HepG2 (cell line): ENCODE data around the gene PCDHB14. TPM values are rescaled to one million over a fixed set of nuclear protein-coding genes. Genes with fewer than 3 reads are reported as not detected.
"Not testable (repeated sequence)": the region's sequence is repeated elsewhere in the genome, so short reads cannot be mapped to it uniquely, and the experiment has no call there.

Experiments
- ATAC-seq: fragments of 200-7000 bp; cut with Tn5 transposase; 3 replicates; pipeline ENCODE4 v1.9.1; 2020; ENCODE audit warnings: mild to moderate bottlenecking, moderate library complexity
- BruUV-seq: library from RNA; stranded (reverse); fragments of 400-500 nt; replicated peaks from 2 replicates; lab custom pipeline; 2021; lab: Mats Ljungman, UMichigan
- CTCF ChIA-PET: fragments of 300-600 bp; formaldehyde crosslinking; extraction: SDS; loops from one replicate; lab custom pipeline; 2021; ENCODE audit warnings: low total read pairs, inconsistent platforms, low intra/inter-chr PET ratio; lab: Yijun Ruan, JAX
- POLR2A ChIA-PET: fragments of 350-600 bp; sonication (Branson Sonifier 250); formaldehyde crosslinking; loops from one replicate; lab custom pipeline; 2020; ENCODE audit warnings: antibody characterized with exemption, inconsistent platforms; lab: Yijun Ruan, JAX
- DNase-seq: peaks from one replicate; pipeline ENCODE4 v3.0.0-alpha.2; 2015; ENCODE audit warnings: low spot score
- FAIRE-seq: peaks from 3 replicates; lab custom pipeline; 2011; peaks lifted over from hg19 to GRCh38; lab: Jason Lieb, UNC
- H2AFZ ChIP-seq: one replicate; pipeline ENCODE4 v1.6.1; 2011; ENCODE audit warnings: low read length, inconsistent platforms
- H3K27ac ChIP-seq: fragments of 300-600 bp; 3 replicates; pipeline ENCODE4 v1.8.0; 2011; ENCODE audit warnings: mixed run types, mild to moderate bottlenecking, mixed read lengths, low read length, inconsistent platforms; ENCODE audit not compliant: insufficient read depth; ENCODE audit errors: extremely low read length
- H3K27me3 ChIP-seq, 2 experiments: fragments of 200-600 bp in 1 of 2; 2 replicates in 1 of 2; 3 replicates in 1 of 2; pipeline versions ENCODE4 v1.6.0 to v1.8.0; 2011; ENCODE audit warnings: low read length in 2 of 2, mild to moderate bottlenecking in 2 of 2, moderate library complexity in 2 of 2, inconsistent platforms in 1 of 2; ENCODE audit not compliant: insufficient read depth in 2 of 2, control insufficient read depth in 1 of 2
- H3K36me3 ChIP-seq, 2 experiments: fragments of 200-600 bp in 1 of 2; replicated peaks in 1 of 2; 2 replicates in 1 of 2; 3 replicates in 1 of 2; pipeline versions ENCODE4 v1.5.1 to v1.8.0; 2011; ENCODE audit warnings: low read length in 2 of 2, inconsistent platforms in 1 of 2; ENCODE audit not compliant: insufficient read depth in 2 of 2, control insufficient read depth in 1 of 2
- H3K4me1 ChIP-seq: 2 replicates; pipeline ENCODE4 v1.5.1; 2012; ENCODE audit warnings: low read length, inconsistent platforms; ENCODE audit not compliant: insufficient read depth
- H3K4me2 ChIP-seq: 2 replicates; pipeline ENCODE4 v1.6.0; 2011; ENCODE audit warnings: low read depth, low read length, inconsistent platforms
- H3K4me3 ChIP-seq, 3 experiments: fragments of 200-600 bp in 1 of 3; sonication (generic), shearing (Covaris generic) in 1 of 3; replicated peaks in 1 of 3; 2 replicates each; pipeline ENCODE4 v1.5.1; 2011 to 2016; ENCODE audit warnings: low read length in 3 of 3, inconsistent platforms in 2 of 3, low read depth in 2 of 3, mild to moderate bottlenecking in 2 of 3, control low read depth in 1 of 3, mixed read lengths in 1 of 3; ENCODE audit not compliant: insufficient read depth in 1 of 3
- H3K79me2 ChIP-seq: one replicate; pipeline ENCODE4 v1.6.1; 2011; ENCODE audit warnings: low read length, inconsistent platforms; ENCODE audit not compliant: insufficient read depth
- H3K9ac ChIP-seq: 2 replicates; pipeline ENCODE4 v1.6.0; 2011; ENCODE audit warnings: mild to moderate bottlenecking, low read depth, low read length, inconsistent platforms; ENCODE audit not compliant: insufficient read depth
- H3K9me3 ChIP-seq: 2 replicates; pipeline ENCODE4 v1.5.1; 2012; ENCODE audit warnings: mild to moderate bottlenecking, low read length
- H4K20me1 ChIP-seq: 2 replicates; pipeline ENCODE4 v1.6.0; 2011; ENCODE audit warnings: inconsistent platforms, mild to moderate bottlenecking, low read length, moderate library complexity; ENCODE audit not compliant: insufficient read depth
- ATF7 ChIP-seq, 2 experiments: fragments of 450-650 bp in 1 of 2; sonication (generic) in 1 of 2; formaldehyde crosslinking in 1 of 2; IDR thresholded peaks; 2 replicates each; pipeline versions ENCODE4 v1.4.0 to v1.6.1; 2016 to 2020; ENCODE audit warnings: antibody characterized with exemption in 1 of 2, mild to moderate bottlenecking in 1 of 2, missing genetic modification reagents in 1 of 2
- CEBPB ChIP-seq: IDR thresholded peaks from 2 replicates; pipeline ENCODE4 v1.6.1; 2011; ENCODE audit warnings: low read depth, low read length, improper control_type of control experiment, borderline replicate concordance
- ZNF616 ChIP-seq: sonication (generic); formaldehyde crosslinking; IDR thresholded peaks from 2 replicates; pipeline ENCODE4 v1.5.0; 2020; ENCODE audit warnings: low read depth, mild to moderate bottlenecking, missing genetic modification reagents
- whole genome bisulfite sequencing: methylation state at CpG from one replicate; pipeline ENCODE4 v1.1.6; 2017; ENCODE audit warnings: low lambda C conversion rate; 5-methylcytosine and 5-hydroxymethylcytosine counted together
- in situ Hi-C: cut with HindIII; loops from 2 replicates; pipeline ENCODE4 v1.10.0; 2017; ENCODE audit warnings: low pct_unique_long_range_greater_than_20kb; ENCODE audit not compliant: extremely low pct_ligation_motif_present
- intact Hi-C: fragments of 100-400 bp; cut with micrococcal nuclease; formaldehyde crosslinking; loops from one replicate; pipeline ENCODE4 v1.10.0; 2022; ENCODE audit not compliant: unreplicated experiment
- polyA plus RNA-seq, 8 experiments: library from polyadenylated mRNA; depleted of rRNA in 3 of 8; stranded (reverse) in 7 of 8; unstranded in 1 of 8; fragments of >200 nt; fragmentation: Illumina TruSeq in 4 of 8; extraction: Trizol in 4 of 8; gene quantifications; 2 replicates each; pipeline versions ENCODE4 v1.2.1 to v1.2.3, GENCODE V29; 2011 to 2016; ENCODE audit warnings: low read depth in 4 of 8, missing spikeins in 1 of 8, mixed read lengths in 1 of 8; ENCODE audit not compliant: insufficient read depth in 1 of 8
- total RNA-seq, 5 experiments: library from RNA; depleted of rRNA; stranded (reverse); fragments of >200 nt; fragmentation: Illumina TruSeq; extraction: Trizol; gene quantifications; 2 replicates each; pipeline ENCODE4 v1.2.3, GENCODE V29; 2016; ENCODE audit warnings: low read depth in 1 of 5
- TF ChIP-seq, protein P1 (sequence below): sonication (generic); formaldehyde crosslinking; IDR thresholded peaks from 2 replicates; pipeline ENCODE4 v1.4.0; 2020; ENCODE audit warnings: missing genetic modification reagents

Gene PCDHB14
- total and polyA plus RNA-seq, 2 of the 13 experiments (the other 11 are each of a cell fraction or from before 2014, with no cell fraction given): 0.37 to 0.40 TPM

DNA sequence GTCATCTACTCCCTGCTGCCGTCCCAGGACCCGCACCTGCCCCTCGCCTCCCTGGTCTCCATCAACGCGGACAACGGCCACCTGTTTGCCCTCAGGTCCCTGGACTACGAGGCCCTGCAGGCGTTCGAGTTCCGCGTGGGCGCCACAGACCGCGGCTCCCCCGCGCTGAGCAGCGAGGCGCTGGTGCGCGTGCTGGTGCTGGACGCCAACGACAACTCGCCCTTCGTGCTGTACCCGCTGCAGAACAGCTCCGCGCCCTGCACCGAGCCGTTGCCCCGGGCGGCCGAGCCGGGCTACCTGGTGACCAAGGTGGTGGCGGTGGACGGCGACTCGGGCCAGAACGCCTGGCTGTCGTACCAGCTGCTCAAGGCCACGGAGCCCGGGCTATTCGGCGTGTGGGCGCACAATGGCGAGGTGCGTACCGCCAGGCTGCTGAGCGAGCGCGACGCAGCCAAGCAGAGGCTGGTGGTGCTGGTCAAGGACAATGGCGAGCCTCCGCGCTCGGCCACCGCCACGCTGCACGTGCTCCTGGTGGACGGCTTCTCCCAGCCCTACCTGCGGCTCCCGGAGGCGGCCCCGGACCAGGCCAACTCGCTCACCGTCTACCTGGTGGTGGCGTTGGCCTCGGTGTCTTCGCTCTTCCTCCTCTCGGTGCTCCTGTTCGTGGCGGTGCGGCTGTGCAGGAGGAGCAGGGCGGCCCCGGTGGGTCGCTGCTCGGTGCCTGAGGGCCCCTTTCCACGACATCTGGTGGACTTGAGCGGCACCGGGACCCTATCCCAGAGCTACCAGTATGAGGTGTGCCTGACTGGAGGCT lies 48.6 kb upstream of the PCDHB14 start:
- H3K27me3 ChIP-seq, H4K20me1 ChIP-seq, H3K9ac ChIP-seq, POLR2A ChIA-PET, H3K4me1 ChIP-seq, ATAC-seq, H3K79me2 ChIP-seq, H3K4me2 ChIP-seq, H2AFZ ChIP-seq, H3K36me3 ChIP-seq, H3K27ac ChIP-seq, FAIRE-seq, H3K4me3 ChIP-seq, CTCF ChIA-PET, DNase-seq, BruUV-seq, H3K9me3 ChIP-seq, in situ Hi-C loops, intact Hi-C loops: not testable (repeated sequence)
- WGBS: 79% methylated on average over 33 of the region's 79 CpGs

GRCh38 chr5:141175933-141176332 lies 47.2 kb upstream of the PCDHB14 start:
- 0% methylated on average over 1 of the region's 1 CpG for WGBS
- H3K4me1 ChIP-seq: no peaks in the 10 kb centered on the region
- no peak overlapping the region for H3K4me2 ChIP-seq
- H3K79me2 ChIP-seq: no peaks in the 10 kb centered on the region
- H3K27me3 ChIP-seq: no peaks in the 10 kb centered on the region; a peak in 1 of 5 replicates
- H3K36me3 ChIP-seq: no peaks in the 10 kb centered on the region
- H3K9me3 ChIP-seq: no peaks in the 10 kb centered on the region
- ChIA-PET POLR2A (no interaction called here), CTCF (no interaction called here)
- no peak for TF ChIP-seq ZNF616 (CRISPR knock-in tag)
- peak; percentile 10; the same call in 1 of the 2 replicates for TF ChIP-seq CEBPB
- TF ChIP-seq ATF7 (IDR thresholded peaks at IDR 0.05): peak; percentile 47; the same call in 1 of the 2 replicates
- TF ChIP-seq ATF7 (CRISPR knock-in tag; IDR thresholded peaks at IDR 0.05): no peak
- TF ChIP-seq, protein P1, sequence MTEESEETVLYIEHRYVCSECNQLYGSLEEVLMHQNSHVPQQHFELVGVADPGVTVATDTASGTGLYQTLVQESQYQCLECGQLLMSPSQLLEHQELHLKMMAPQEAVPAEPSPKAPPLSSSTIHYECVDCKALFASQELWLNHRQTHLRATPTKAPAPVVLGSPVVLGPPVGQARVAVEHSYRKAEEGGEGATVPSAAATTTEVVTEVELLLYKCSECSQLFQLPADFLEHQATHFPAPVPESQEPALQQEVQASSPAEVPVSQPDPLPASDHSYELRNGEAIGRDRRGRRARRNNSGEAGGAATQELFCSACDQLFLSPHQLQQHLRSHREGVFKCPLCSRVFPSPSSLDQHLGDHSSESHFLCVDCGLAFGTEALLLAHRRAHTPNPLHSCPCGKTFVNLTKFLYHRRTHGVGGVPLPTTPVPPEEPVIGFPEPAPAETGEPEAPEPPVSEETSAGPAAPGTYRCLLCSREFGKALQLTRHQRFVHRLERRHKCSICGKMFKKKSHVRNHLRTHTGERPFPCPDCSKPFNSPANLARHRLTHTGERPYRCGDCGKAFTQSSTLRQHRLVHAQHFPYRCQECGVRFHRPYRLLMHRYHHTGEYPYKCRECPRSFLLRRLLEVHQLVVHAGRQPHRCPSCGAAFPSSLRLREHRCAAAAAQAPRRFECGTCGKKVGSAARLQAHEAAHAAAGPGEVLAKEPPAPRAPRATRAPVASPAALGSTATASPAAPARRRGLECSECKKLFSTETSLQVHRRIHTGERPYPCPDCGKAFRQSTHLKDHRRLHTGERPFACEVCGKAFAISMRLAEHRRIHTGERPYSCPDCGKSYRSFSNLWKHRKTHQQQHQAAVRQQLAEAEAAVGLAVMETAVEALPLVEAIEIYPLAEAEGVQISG (CRISPR knock-in tag): no peak
- no peak overlapping the region for H3K4me3 ChIP-seq
- BruUV-seq: no TSS peak
- DNase-seq: no peak
- no peak for ATAC-seq
- no peak overlapping the region for H3K27ac ChIP-seq
- FAIRE-seq: no peak
- intact Hi-C loops (no loop called here), in situ Hi-C loops (no loop called here)
- H4K20me1 ChIP-seq: no peaks in the 10 kb centered on the region
- no peak overlapping the region for H3K9ac ChIP-seq
- no peak overlapping the region for H2AFZ ChIP-seq
